ENCODE data around the gene WDR7.

GRCh38 chr18:56702946-56703345, 51.8 kb downstream of the WDR7 start:
- TF ChIP-seq FOXK2 (IDR thresholded peaks at IDR 0.05) (no peak), ZNF384 (IDR thresholded peaks at IDR 0.05) (no peak), TARDBP (IDR thresholded peaks at IDR 0.05) (no peak), BHLHE40 (IDR thresholded peaks at IDR 0.05; ENCODE audit: borderline replicate concordance) (no peak), ELF4 (IDR thresholded peaks at IDR 0.05) (no peak), HDGF (IDR thresholded peaks at IDR 0.05; ENCODE audit: borderline replicate concordance) (no peak), FOXA1 (IDR thresholded peaks at IDR 0.05) (no peak), L3MBTL2 (conservative IDR thresholded peaks at IDR 0.05) (no peak), FOXM1 (IDR thresholded peaks at IDR 0.05; ENCODE audit: borderline replicate concordance) (no peak)
